ENCODE measurements around the gene CADPS2. TPM values are rescaled to one million over a fixed set of nuclear protein-coding genes. Genes with fewer than 3 reads are reported as not detected.

CADPS2 gene
- total and polyA plus RNA-seq, 2 of the 4 experiments (the other 2 are of a cell fraction), result 0.10 to 0.54 TPM

GRCh38 chr7:122699017-122699416 lies 187.2 kb downstream of the CADPS2 start, which contains the start of gene RNF133:
Gene RNF133, minus strand, starts transcription at chr7:122699117. Its CDS starts 199 bp downstream, at chr7:122698918.
- TF ChIP-seq USF2 (IDR thresholded peaks at IDR 0.05; ENCODE audit: low read depth, low read length) (no peak), POLR2A (IDR thresholded peaks at IDR 0.05; ENCODE audit: low read depth, low read length) (no peak), BHLHE40 (IDR thresholded peaks at IDR 0.05; ENCODE audit: low read depth, low read length) (no peak), CTCF (conservative IDR thresholded peaks at IDR 0.05; ENCODE audit: low read depth, low read length) (no peak), CEBPB (IDR thresholded peaks at IDR 0.05; ENCODE audit: low read depth, low read length) (no peak), CHD1 (IDR thresholded peaks at IDR 0.05; ENCODE audit: low read depth, low read length) (no peak), SMC3 (IDR thresholded peaks at IDR 0.05; ENCODE audit: low read depth, low read length) (no peak), NFE2L2 (IDR thresholded peaks at IDR 0.05; ENCODE audit: low read depth, low read length) (no peak), MXI1 (IDR thresholded peaks at IDR 0.05; ENCODE audit: borderline replicate concordance, low read depth, low read length) (no peak), RAD21 (IDR thresholded peaks at IDR 0.05; ENCODE audit: low read length) (no peak), RFX5 (IDR thresholded peaks at IDR 0.05; ENCODE audit: low read depth, low read length) (no peak)
- ChIA-PET CTCF (no interaction called here), POLR2A (ENCODE audit: unreplicated experiment) (no interaction called here)
- Histone ChIP-seq H3K36me3 (ENCODE audit: control insufficient read depth, insufficient read depth, low read length) (no peaks in the 10 kb centered on the region), H3K4me2 (ENCODE audit: low read depth, low read length) (no peak within 1 kb of the TSS), H2AK5ac (ENCODE audit: low read depth, low read length) (no peak within 1 kb of the TSS), H3K27me3 (ENCODE audit: control insufficient read depth, insufficient read depth, low read length) (no peaks in the 10 kb centered on the region), H2AFZ (replicated peaks; ENCODE audit: low read length, poor library complexity) (no peak within 1 kb of the TSS), H3K56ac (ENCODE audit: extremely low read depth, insufficient read depth, low read length) (no peak within 1 kb of the TSS), H3K9ac (ENCODE audit: low read depth, low read length) (no peak within 1 kb of the TSS), H4K8ac (ENCODE audit: low read depth in 2 of 2, low read length in 2 of 2) (no peak within 1 kb of the TSS), H3K79me1 (ENCODE audit: low read depth in 1 of 2, low read length in 2 of 2) (no peaks in the 10 kb centered on the region), H3K27ac (ENCODE audit: insufficient read depth, low read length) (no peak within 1 kb of the TSS), H3K4me1 (ENCODE audit: control insufficient read depth, insufficient read depth, low read length) (no peaks in the 10 kb centered on the region), H3K4ac (ENCODE audit: low read depth, low read length) (no peak within 1 kb of the TSS), H4K5ac (ENCODE audit: low read depth, low read length) (no peak within 1 kb of the TSS), H2AK9ac (replicated peaks; ENCODE audit: low read depth, low read length, poor library complexity) (no peak within 1 kb of the TSS), H3K9me1 (ENCODE audit: insufficient read depth, low read length) (no peaks in the 10 kb centered on the region), H2BK120ac (ENCODE audit: low read depth, low read length) (no peak within 1 kb of the TSS), H3K9me3 (ENCODE audit: control insufficient read depth, insufficient read depth, low read length) (peaks cover 5% of the 10 kb centered on the region), H3K23ac (ENCODE audit: low read depth, low read length) (no peak within 1 kb of the TSS), H2BK15ac (ENCODE audit: low read depth, low read length) (no peak within 1 kb of the TSS), H3K18ac (ENCODE audit: low read depth, low read length) (no peak within 1 kb of the TSS), H2BK5ac (ENCODE audit: low read depth, low read length, poor library complexity, severe bottlenecking) (no peak within 1 kb of the TSS), H4K91ac (ENCODE audit: insufficient read depth, low read depth, low read length) (no peak within 1 kb of the TSS), H3K14ac (replicated peaks; ENCODE audit: low read depth, low read length) (no peak within 1 kb of the TSS), H2BK20ac (ENCODE audit: low read depth, low read length) (no peak within 1 kb of the TSS), H3K4me3 (ENCODE audit: insufficient read depth, low read depth, low read length) (no peak within 1 kb of the TSS), H4K20me1 (ENCODE audit: insufficient read depth, low read length) (no peaks in the 10 kb centered on the region)
- in situ Hi-C loops (cut with MboI; ENCODE audit: low sequenced_read_pairs), result no loop called here
- intact Hi-C loops (cut with micrococcal nuclease), result no loop called here
- BruUV-seq (replicated peaks), result no TSS peak
- DNase-seq (no peak), ATAC-seq (ENCODE audit: low read depth) (no peak)
- dilution Hi-C loops (cut with HindIII; ENCODE audit: low sequenced_read_pairs, unreplicated experiment), result no loop called here
